HG03095 (cell line): ENCODE measurements around the gene MEMO1.
"Not testable (repeated sequence)": the region's sequence is repeated elsewhere in the genome, so short reads cannot be mapped to it uniquely, and the experiment has no call there.

Experiments
- ATAC-seq: cut with Tn5 transposase; IDR thresholded peaks from one replicate; pipeline ENCODE4 v1.9.1; 2021; ENCODE audit warnings: moderate library complexity; ENCODE audit not compliant: unreplicated experiment

MEMO1 gene

DNA sequence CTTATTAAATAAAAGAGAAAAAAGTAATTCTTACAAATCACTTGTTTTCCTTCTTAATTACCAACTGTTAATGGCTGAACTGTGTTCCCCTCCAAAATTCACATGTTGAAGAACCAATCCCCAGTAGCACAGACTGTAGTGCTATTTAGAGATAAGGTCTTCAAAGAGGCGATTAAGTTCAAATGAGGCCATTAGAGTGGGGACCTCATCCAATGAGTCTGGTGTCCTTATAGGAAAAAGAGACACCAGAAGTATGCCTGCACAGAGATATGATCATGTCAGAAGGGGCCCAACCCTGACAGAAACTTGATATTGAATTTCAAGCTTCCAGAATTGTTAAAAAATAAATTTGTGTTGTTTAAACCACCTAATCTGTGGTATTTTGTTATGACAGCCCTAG lies 89.8 kb downstream of the MEMO1 start:
- ATAC-seq, result no peak

DNA sequence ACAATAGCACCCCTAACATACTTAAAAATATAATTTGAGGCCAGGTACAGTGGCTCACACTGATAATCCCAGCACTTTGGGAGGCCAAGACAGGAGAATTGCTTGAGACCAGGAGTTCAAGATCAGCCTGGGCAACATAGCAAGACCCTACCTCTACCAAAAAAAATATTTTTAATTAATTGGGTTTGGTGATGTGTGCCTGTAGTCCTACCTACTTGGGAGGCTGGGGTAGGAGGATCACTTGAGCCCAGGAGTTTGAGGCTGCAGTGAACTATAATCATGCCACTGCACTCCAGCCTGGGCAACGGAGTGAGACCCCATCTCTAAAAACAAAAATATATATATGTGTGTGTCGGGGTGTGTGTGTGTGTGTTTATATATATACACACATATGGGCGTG lies 91.3 kb downstream of the MEMO1 start:
- ATAC-seq, result no peak

DNA sequence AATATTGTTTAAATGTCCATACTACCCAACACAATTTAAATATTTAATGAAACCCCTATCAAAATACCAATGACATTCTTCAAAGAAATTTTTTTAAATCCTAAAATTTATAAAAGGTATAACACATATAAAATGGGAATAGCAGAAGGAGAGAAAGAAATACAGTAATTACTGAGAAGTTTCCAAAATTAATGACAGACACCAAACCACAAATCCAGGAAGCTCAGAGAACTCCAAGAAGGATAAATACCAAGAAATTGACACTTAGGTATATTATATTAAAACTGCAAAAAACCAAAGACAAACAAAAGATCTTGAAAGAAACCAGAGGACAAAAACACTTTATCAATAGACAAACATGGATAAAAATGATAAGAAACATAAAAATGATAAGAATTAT lies 101.1 kb downstream of the MEMO1 start:
- no peak for ATAC-seq

DNA sequence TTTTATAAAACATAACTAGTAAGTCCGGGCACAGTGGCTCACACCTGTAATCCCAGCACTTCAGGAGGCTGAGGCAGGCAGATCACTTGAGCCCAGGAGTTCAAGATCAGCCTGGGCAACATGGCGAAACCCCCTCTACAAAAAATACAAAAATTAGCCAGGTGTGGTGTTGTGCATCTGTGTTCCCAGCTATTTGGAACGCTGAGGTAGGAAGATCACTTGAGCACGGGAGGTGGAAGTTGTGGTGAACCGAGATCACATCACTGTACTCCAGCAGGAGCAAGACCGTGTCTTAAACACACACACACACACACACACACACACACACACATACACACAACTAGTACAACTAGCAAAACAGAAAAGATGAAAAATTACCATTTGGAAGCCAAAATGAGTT lies 103.3 kb downstream of the MEMO1 start:
- ATAC-seq, result not testable (repeated sequence)

DNA sequence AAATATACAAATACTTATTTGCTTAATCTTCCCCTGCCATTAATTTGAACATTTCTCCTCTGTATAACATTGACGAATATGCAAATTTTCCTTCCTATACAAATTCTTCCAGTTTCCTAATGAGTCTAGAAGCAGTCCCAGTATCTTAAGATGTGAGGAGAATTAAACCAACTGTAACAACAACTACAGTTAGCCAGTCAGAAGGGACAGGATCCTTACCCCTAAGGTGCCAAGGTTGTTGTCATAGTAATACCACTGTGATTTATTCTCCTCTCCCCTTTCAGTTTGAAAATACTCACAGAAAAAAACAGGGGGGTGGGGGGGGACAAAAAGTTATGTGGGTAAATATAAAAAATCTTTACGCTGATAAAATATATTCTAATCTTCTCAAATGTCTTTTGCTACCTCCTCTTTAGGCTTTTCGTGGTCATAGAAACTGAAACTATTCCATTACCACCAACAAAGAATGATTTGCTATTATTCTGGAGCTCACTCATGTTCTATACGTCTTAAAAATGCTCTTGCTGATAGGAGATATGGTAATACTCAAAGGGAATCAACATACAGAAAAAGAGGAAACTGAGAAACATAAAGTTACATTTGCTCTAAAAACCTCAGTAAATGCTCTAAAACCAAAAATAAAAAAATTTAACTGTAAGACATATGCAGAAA lies 107.6 kb downstream of the MEMO1 start:
- no peak for ATAC-seq

DNA sequence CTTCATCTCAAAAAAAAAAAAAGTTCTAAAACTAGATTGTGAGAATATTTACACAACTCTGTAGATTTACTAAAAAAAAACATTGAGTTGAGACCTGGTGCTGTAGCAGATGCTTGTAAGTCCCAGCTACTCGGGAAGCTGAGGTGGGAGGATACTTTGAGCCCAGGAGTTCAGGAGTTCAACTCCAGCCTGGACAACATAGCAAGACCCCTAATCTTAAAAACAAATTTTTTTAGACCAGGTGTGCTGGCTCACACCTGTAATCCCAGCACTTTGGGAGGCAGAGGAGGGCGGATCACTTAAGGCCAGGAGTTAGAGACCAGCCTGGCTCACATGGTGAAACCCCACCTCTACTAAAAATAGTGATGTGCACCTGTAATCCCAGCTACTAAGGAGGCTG lies 108.9 kb downstream of the MEMO1 start:
- ATAC-seq, result no peak

DNA sequence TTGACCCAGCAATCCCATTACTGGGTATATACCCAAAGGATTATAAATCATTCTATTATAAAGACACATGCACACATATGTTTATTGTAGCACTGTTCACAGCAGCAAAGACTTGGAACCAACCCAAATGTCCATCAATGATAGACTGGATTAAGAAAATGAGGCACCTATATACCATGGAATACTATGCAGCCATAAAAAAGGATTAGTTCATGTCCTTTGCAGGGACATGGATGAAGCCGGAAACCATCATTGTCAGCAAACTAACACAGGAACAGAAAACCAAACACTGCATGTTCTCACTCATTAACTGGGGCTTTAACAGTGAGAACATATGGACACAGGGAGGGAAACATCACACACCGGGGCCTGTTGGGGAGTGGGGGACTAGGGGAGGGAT lies 110.7 kb downstream of the MEMO1 start:
- not testable (repeated sequence) for ATAC-seq

DNA sequence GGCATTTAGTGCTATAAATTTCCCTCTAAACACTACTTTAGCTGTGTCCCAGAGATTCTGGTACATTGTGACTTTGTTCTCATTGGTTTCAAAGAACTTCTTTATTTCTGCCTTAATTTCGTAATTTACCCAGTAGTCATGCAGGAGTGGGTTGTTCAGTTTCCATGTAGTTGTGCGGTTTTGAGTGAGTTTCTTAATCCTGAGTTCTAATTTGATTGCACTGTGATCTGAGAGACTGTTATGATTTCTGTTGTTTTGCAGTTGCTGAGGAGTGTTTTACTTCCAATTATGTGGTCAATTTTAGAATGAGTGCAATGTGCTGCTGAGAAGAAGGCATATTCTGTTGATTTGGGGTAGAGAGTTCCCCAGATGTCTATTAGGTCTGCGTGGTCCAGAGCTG lies 112.5 kb downstream of the MEMO1 start:
- ATAC-seq, result not testable (repeated sequence)

DNA sequence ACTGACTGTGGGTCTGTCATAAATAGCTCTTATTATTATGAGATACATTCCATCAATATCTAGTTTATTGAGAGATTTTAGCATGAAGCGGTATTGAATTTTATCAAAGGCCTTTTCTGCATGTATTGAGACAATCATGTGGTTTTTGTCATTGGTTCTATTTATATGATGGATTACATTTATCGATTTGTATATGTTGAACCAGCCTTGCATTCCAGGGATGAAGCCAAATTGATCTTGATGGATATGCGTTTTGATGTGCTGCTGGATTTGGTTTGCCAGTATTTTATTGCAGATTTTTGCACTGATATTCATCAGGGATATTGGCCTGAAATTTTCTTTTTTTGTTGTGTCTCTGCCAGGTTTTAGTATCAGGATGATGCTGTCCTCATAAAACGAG lies 113.5 kb downstream of the MEMO1 start:
- ATAC-seq, result not testable (repeated sequence)

DNA sequence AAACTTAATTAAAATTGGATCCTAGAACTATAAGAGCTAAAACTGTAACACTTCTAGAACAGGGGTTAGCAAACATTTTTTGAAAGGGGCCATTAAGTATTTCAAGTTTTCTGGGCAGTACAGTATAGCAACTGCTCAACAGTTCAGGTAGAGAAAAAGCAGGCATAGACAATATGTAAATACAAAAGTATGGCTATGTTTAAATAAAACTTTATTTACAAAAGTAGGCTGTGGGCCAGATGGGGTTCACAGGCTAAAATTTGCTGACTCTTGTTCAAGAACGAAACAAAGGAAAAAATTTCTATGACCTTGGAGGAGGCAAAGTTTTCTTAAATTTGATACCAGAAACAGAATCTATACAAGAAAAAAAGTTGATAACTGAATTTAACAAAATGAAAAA lies 114.5 kb downstream of the MEMO1 start:
- no peak for ATAC-seq

DNA sequence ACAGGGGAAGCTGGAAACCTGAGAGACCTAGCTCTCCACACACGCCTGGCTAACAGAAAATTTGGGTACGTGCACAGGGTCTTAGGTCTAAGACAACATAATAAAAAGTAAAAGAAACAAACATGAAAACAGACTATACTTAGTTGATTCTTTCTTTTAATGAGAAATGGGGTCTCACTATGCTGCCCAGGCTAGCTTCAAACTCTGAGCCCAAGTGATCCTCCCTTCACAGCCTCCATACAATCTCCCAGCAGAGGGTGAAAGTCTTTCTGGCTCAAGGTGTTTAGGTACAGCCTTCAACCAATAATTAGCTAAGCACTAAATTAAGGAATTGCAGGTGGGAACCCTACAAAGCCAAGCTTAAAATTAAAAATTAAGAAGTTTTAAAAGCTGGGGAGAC lies 116.2 kb downstream of the MEMO1 start:
- no peak for ATAC-seq

DNA sequence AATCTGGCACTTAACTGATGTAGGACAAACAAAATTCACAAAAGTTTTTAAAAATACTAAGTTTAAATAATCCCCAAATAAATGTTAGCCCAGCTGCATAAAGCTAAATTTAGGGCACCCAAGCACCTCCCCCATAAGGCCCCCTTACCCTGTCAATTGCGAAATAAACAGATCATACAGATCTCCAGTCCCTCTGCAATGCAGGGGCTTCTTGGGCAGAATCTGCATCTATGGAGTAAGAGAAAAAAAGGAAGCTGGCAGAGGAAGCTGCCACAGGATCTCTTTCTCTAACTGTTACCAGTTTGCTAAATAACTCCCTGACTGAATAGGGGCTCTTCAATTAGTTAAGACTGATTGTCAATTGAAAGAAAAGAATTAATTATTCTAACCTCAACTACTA lies 117.7 kb downstream of the MEMO1 start:
- ATAC-seq, result no peak

DNA sequence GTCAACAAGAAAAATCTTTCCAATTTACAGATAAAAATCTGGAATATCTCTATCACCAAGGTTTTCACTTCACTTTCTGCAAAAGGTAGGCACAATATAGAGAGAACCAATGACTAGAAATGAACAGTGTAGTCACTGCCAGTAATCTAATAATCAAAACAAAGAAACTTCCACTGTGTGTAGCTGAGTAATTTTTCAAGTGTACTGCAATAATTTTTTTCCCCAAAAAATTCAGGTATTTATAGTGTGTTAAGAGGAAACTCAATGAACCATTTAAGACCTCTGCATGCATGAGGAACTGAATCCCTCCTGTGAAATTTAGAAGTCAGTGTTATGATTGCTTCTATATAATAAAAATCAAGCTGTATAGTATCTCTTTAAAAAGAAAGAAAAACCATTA lies 121.8 kb downstream of the MEMO1 start:
- ATAC-seq, result no peak

DNA sequence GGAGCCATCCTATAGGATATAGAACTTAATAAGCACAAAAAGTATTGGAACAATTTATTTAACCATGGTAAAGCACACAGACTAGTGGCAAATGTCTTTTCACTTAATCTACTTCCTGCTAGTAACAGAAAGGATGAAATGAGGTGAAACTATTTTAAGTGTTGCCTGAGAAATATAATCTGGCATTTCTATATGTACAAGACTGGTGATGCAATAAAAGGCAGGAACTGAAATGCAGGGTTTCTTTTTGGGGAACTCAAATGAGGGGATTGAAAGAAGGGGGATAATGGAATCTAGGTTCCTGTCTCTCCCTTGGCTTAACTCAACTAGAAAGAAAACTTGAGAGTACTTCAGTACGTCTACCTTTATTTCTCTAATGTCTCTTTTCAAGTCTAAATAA lies 122.3 kb downstream of the MEMO1 start:
- ATAC-seq, result no peak

DNA sequence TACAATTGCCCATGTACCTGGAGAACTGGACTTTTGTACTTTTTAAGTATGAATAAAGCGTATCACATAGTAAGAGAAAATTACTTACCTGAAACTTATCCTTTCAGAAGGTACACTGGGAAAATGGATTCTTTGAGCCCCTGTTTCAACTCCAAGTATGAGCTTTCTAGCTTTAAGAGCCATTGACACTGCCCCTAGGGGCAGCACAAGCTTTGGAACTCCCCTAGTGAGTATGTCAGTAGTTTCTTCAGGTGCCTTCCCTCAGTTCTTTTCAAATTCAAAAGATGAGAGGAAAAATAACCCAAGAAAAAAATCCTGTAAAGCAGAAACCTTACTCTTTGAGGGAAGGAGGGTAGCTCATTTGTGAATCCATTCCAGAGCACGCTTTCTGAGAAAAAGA lies 124.1 kb downstream of the MEMO1 start:
- no peak for ATAC-seq

DNA sequence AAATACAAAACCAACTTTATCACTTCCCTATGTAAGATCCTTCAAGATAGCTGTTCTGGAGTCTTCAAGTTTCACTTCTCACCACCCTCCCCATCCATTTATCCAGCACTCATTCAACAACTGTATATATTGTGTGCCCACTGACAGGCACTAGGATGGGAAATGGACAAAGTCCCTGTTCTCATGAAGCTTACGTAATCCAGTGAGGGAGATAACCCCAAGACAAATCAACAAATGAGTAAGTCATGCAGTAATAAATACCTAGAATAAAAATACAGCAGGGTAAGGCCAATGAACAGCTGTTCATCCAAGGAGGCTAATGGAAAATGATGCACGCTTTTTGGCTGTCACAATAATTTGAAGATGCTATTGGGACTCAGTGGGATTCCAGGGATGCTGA lies 133.8 kb downstream of the MEMO1 start:
- ATAC-seq, result no peak

DNA sequence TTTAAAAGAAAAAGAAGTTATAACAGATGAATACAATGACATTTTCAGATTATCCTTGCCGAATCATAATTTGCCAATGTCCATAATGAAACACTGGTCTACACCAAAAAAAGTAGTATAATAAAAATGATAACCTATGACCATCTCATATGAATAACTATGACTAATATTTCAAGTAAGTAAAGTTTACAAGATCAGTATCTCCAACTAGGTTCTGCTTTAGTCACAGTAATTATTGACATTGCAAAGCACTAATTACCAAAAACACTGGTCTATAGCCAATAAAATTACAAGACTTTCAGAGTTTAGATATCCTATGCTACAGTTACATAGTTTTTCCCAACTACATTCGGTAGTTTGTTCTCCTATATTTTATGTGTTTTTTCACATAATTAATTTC lies 136.7 kb downstream of the MEMO1 start:
- ATAC-seq, result no peak

DNA sequence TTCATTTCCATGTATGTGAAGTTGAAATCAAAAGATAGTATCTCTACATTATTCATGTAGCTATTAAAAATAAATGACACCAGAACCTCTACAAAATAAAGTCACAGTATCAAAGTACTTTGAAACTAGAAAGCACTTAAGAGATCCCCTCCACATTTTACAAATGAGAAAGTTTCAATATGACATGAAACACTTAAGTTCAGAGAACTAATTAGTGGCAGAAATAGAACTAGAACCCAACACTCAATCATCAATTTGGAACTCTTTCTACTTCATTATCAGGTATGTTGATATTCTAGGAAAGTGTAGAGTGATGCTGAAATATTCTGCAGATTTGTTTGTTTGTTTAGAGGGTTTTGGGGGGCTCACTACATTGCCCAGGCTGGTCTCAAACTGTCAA lies 145.6 kb downstream of the MEMO1 start:
- ATAC-seq, result no peak

DNA sequence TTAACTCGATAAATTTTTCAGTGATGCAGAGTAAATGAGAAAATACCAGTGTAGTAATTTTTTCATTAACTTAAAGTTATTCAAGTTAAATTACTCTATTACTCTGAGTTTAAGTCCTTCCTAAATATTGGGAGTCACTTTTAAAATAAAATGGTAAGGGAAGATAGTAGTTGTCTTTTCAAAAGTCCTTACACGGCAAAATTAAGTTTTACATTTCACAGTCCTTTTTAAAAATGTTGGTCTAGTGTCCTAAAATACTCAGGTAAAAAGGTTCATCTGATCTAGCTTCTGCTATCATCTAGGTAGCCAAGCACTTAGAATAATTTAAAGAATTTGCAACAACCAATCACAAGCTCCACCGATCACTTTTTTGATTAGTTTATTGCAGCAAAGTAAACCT lies 146.9 kb downstream of the MEMO1 start:
- ATAC-seq, result no peak

DNA sequence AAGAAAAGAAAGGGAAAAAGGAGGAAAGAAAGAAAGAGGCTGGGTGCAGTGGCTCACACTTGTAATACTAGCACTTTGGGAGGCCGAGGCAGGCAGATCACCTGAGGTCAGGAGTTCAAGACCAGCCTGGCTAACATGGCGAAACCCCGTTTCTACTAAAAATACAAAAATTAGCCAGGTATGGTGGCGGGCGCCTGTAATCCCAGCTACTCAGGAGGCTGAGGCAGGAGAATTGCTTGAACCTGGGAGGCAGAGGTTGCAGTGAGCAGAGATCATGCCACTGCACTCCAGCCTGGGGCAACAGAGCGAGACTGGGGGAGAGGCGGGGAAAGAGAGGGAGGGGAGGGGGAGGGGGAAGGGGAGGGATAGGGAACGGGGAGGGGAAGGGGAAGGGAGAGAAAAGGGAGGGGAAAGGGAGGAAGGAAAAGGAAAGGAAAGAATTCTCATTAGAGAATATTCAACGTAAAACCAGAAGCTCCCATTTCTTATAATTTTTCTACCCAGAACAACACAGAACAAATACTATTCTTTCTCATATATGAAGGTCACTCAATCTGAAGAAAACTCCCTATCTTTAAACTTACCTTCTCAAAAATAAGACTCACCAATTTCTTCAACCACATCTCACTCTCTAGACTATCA lies 147.7 kb downstream of the MEMO1 start:
- not testable (repeated sequence) for ATAC-seq

DNA sequence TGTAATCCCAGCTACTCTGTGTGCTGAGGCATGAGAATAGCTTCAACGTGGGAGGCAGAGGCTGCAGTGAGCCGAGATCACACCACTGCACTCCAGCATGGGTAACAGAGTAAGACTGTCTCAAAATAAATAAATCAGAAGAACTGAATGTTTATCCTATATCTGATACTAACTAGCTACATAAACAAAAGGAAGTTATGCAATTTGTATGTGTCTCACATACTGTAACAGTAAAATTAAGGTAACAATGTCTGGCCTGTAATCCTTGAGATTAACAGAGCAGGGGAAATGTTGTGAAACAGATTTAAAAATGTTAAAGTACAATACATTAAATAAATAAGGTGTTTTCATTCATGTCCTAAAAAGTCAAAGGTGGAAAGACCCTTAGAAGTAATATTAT lies 150.8 kb downstream of the MEMO1 start:
- ATAC-seq, result no peak

DNA sequence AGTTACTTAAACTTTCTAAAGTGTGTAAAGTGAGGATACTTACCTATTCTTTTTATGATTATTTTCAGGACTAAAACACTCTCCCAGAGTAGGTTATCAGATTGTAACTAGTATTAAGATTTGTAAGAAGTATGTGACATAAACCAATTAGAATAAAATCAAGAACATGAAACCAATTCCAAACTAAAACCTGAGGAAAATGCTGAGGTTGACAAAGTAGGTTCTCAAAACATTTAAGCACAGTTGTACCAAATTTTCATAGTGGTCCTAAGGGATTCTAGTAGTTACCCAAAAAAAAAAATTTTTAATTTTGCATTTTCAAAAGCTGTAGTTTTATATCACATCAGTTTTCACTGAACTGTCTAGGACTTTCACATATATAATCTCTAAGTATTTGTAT lies 157.3 kb downstream of the MEMO1 start:
- no peak for ATAC-seq

DNA sequence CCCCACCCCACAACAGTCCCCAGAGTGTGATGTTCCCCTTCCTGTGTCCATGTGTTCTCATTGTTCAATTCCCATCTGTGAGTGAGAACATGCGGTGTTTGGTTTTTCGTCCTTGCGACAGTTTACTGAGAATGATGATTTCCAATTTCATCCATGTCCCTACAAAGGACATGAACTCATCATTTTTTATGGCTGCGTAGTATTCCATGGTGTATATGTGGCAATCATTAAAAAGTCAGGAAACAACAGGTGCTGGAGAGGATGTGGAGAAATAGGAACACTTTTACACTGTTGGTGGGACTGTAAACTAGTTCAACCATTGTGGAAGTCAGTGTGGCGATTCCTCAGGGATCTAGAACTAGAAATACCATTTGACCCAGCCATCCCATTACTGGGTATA lies 168.7 kb downstream of the MEMO1 start:
- ATAC-seq, result not testable (repeated sequence)
